HEK293T (cell line): ENCODE data around the gene S100A8.

ENCODE experiments used
- BHLHE40 ChIP-seq: fragments of 450-650 bp; IDR thresholded peaks from 2 replicates; pipeline ENCODE4 v1.6.1; 2016; ENCODE audit warnings: mild to moderate bottlenecking, moderate library complexity, borderline replicate concordance
- CTBP1 ChIP-seq: fragments of 450-650 bp; IDR thresholded peaks from 2 replicates; pipeline ENCODE4 v1.6.1; 2016; ENCODE audit warnings: borderline replicate concordance
- FOXK2 ChIP-seq: fragments of 450-650 bp; IDR thresholded peaks from 2 replicates; pipeline ENCODE4 v1.6.1; 2016; ENCODE audit warnings: mild to moderate bottlenecking
- FOXM1 ChIP-seq: fragments of 450-650 bp; IDR thresholded peaks from 2 replicates; pipeline ENCODE4 v1.6.1; 2017; ENCODE audit warnings: mild to moderate bottlenecking, borderline replicate concordance
- HDGF ChIP-seq: fragments of 450-650 bp; IDR thresholded peaks from 2 replicates; pipeline ENCODE4 v1.6.1; 2017; ENCODE audit warnings: antibody characterized with exemption, borderline replicate concordance
- L3MBTL2 ChIP-seq: fragments of 450-650 bp; conservative IDR thresholded peaks from 2 replicates; pipeline ENCODE4 v1.6.1; 2016; ENCODE audit warnings: mild to moderate bottlenecking
- LEF1 ChIP-seq: fragments of 450-650 bp; IDR thresholded peaks from 2 replicates; pipeline ENCODE4 v1.6.1; 2017; ENCODE audit warnings: mild to moderate bottlenecking, borderline replicate concordance
- NFRKB ChIP-seq: fragments of 450-650 bp; IDR thresholded peaks from 2 replicates; pipeline ENCODE4 v1.6.1; 2016; ENCODE audit warnings: mild to moderate bottlenecking, moderate library complexity
- SP1 ChIP-seq: fragments of 450-650 bp; IDR thresholded peaks from 2 replicates; pipeline ENCODE4 v1.6.1; 2017
- SUZ12 ChIP-seq: fragments of 450-650 bp; IDR thresholded peaks from 2 replicates; pipeline ENCODE4 v1.6.1; 2016; ENCODE audit warnings: mild to moderate bottlenecking
- TARDBP ChIP-seq: fragments of 450-650 bp; IDR thresholded peaks from 2 replicates; pipeline ENCODE4 v1.6.1; 2016
- ZNF384 ChIP-seq: fragments of 450-650 bp; IDR thresholded peaks from 2 replicates; pipeline ENCODE4 v1.6.1; 2016
- TF ChIP-seq, protein P1 (sequence below): fragments of 450-650 bp; IDR thresholded peaks from 2 replicates; pipeline ENCODE4 v1.6.1; 2016

- no peak for TF ChIP-seq CTBP1
- TF ChIP-seq L3MBTL2 = no peak
- TF ChIP-seq ZNF384 = no peak
- no peak for TF ChIP-seq FOXK2
- no peak for TF ChIP-seq SUZ12
- TF ChIP-seq BHLHE40 = no peak
- no peak for TF ChIP-seq NFRKB
- TF ChIP-seq FOXM1 = no peak
- TF ChIP-seq, protein P1, sequence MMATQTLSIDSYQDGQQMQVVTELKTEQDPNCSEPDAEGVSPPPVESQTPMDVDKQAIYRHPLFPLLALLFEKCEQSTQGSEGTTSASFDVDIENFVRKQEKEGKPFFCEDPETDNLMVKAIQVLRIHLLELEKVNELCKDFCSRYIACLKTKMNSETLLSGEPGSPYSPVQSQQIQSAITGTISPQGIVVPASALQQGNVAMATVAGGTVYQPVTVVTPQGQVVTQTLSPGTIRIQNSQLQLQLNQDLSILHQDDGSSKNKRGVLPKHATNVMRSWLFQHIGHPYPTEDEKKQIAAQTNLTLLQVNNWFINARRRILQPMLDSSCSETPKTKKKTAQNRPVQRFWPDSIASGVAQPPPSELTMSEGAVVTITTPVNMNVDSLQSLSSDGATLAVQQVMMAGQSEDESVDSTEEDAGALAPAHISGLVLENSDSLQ = no peak
- TF ChIP-seq LEF1 = no peak
- no peak for TF ChIP-seq HDGF
- no peak for TF ChIP-seq SP1
- no peak for TF ChIP-seq TARDBP
Observed at GRCh38 chr1:153375511-153375910, 15.4 kb downstream of the S100A8 start, which contains the start of gene S100A12.
